GM12878 (cell line): ENCODE measurements around the gene STX4. TPM values are rescaled to one million over a fixed set of nuclear protein-coding genes. Genes with fewer than 3 reads are reported as not detected.
A peak's percentile ranks its signal among the peaks of the same experiment; 100 is the strongest.

Experiments
- ATAC-seq: fragments of 200-7000 bp; cut with Tn5 transposase; 3 replicates; pipeline ENCODE4 v1.9.1; 2020; ENCODE audit warnings: mild to moderate bottlenecking, moderate library complexity
- BruUV-seq: library from RNA; stranded (reverse); fragments of 400-500 nt; replicated peaks from 2 replicates; lab custom pipeline; 2021; lab: Mats Ljungman, UMichigan
- CTCF ChIA-PET: fragments of 300-600 bp; sonication (Branson Sonifier 250); formaldehyde crosslinking; extraction: SDS; loops from one replicate; lab custom pipeline; 2021; ENCODE audit warnings: inconsistent platforms; lab: Yijun Ruan, JAX
- POLR2A ChIA-PET: fragments of 350-600 bp; formaldehyde crosslinking; extraction: SDS; loops from one replicate; lab custom pipeline; 2021; ENCODE audit warnings: inconsistent platforms; lab: Charles Lee
- RAD21 ChIA-PET: fragments of 300-600 bp; sonication (Branson Sonifier 250); formaldehyde crosslinking; loops from one replicate; lab custom pipeline; 2023; ENCODE audit warnings: antibody characterized with exemption; ENCODE audit not compliant: unreplicated experiment; lab: Charles Lee
- SMC1A ChIA-PET: fragments of 300-600 bp; sonication (Branson Sonifier 250); formaldehyde crosslinking; loops from one replicate; lab custom pipeline; 2023; ENCODE audit not compliant: unreplicated experiment, uncharacterized antibody; lab: Charles Lee
- DNase-seq: peaks from one replicate; pipeline ENCODE4 v3.0.0-alpha.2; 2011; ENCODE audit warnings: low read depth, low spot score
- FAIRE-seq: peaks from 3 replicates; lab custom pipeline; 2011; peaks lifted over from hg19 to GRCh38; lab: Jason Lieb, UNC
- H2AFZ ChIP-seq: 2 replicates; pipeline ENCODE4 v1.6.0; 2011; ENCODE audit warnings: low read depth, low read length, control low read depth; ENCODE audit not compliant: control insufficient read depth
- H3K27ac ChIP-seq: 2 replicates; pipeline ENCODE4 v1.5.1; 2011; ENCODE audit warnings: control low read depth; ENCODE audit not compliant: control insufficient read depth, insufficient read depth
- H3K27me3 ChIP-seq, 2 experiments: replicated peaks in 1 of 2; 2 replicates each; pipeline versions ENCODE4 v1.6.0 to v1.6.1; 2011; ENCODE audit warnings: low read length in 1 of 2; ENCODE audit not compliant: control insufficient read depth in 2 of 2, insufficient read depth in 2 of 2
- H3K36me3 ChIP-seq, 2 experiments: 2 replicates each; pipeline ENCODE4 v1.5.1; 2011; ENCODE audit warnings: low read length in 1 of 2; ENCODE audit not compliant: control insufficient read depth in 2 of 2, insufficient read depth in 2 of 2
- H3K4me1 ChIP-seq: 2 replicates; pipeline ENCODE4 v1.6.1; 2011; ENCODE audit warnings: mild to moderate bottlenecking, low read length, moderate library complexity, mixed read lengths; ENCODE audit not compliant: control insufficient read depth, insufficient read depth
- H3K4me2 ChIP-seq: 2 replicates; pipeline ENCODE4 v1.6.0; 2011; ENCODE audit warnings: control low read depth; ENCODE audit not compliant: control insufficient read depth, insufficient read depth
- H3K4me3 ChIP-seq: fragments of 200-600 bp; sonication (generic); 2 replicates; pipeline ENCODE4 v1.5.1; 2016
- H3K79me2 ChIP-seq: 2 replicates; pipeline ENCODE4 v1.6.0; 2011; ENCODE audit warnings: low read length; ENCODE audit not compliant: control insufficient read depth, insufficient read depth
- H3K9ac ChIP-seq: 2 replicates; pipeline ENCODE4 v1.8.0; 2011; ENCODE audit warnings: low read length, control low read depth, mixed read lengths; ENCODE audit not compliant: control insufficient read depth, insufficient read depth
- H3K9me3 ChIP-seq: replicated peaks from 3 replicates; pipeline ENCODE4 v1.5.1; 2011; ENCODE audit warnings: mild to moderate bottlenecking, low read length; ENCODE audit not compliant: control insufficient read depth, insufficient read depth
- H4K20me1 ChIP-seq: 2 replicates; pipeline ENCODE4 v1.6.0; 2011; ENCODE audit not compliant: control insufficient read depth, insufficient read depth
- ESRRA ChIP-seq: IDR thresholded peaks from 2 replicates; pipeline ENCODE4 v1.6.1; 2012; ENCODE audit warnings: mild to moderate bottlenecking, low read length, improper control_type of control experiment
- RAD21 ChIP-seq: IDR thresholded peaks from 2 replicates; pipeline ENCODE4 v1.6.1; 2011; ENCODE audit warnings: mild to moderate bottlenecking, low read depth, low read length, moderate library complexity; ENCODE audit not compliant: insufficient read depth
- ZBTB33 ChIP-seq: fragments of 450-650 bp; IDR thresholded peaks from 2 replicates; pipeline ENCODE4 v1.6.1; 2017; ENCODE audit warnings: mild to moderate bottlenecking
- WGBS: methylation state at CpG from one replicate; pipeline ENCODE4 v1.1.6; 2016; ENCODE audit warnings: low lambda C conversion rate; ENCODE audit not compliant: insufficient replicate concordance, insufficient coverage; ENCODE audit errors: missing lambda C conversion rate; 5-methylcytosine and 5-hydroxymethylcytosine counted together
- in situ Hi-C: fragments of 300-500 bp; cut with MboI; formaldehyde crosslinking; loops from 9 replicates; pipeline ENCODE4 v1.14.3; 2018; ENCODE audit warnings: mixed read lengths
- intact Hi-C: fragments of 100-400 bp; cut with micrococcal nuclease; formaldehyde crosslinking; loops from one replicate; pipeline ENCODE4 v1.14.2; 2022; ENCODE audit not compliant: unreplicated experiment
- polyA plus RNA-seq, 11 experiments: library from polyadenylated mRNA; depleted of rRNA in 4 of 11; unstranded in 6 of 11; stranded (reverse) in 5 of 11; fragments of >200 nt; fragmentation: Nextera tagmentation in 4 of 11; fragmentation: Illumina TruSeq in 1 of 11; extraction: Ambion mirVana in 4 of 11; extraction: Trizol in 1 of 11; gene quantifications; 1 replicate in 1 of 11; 2 replicates in 10 of 11; pipeline versions ENCODE4 v1.2.1 to v1.2.3, GENCODE V29; 2011 to 2016; ENCODE audit warnings: inconsistent platforms in 2 of 11, missing spikeins in 2 of 11, low read depth in 1 of 11
- total RNA-seq, 4 experiments: library from RNA; depleted of rRNA in 3 of 4; stranded (reverse); fragments of >200 nt in 3 of 4; fragmentation: Illumina TruSeq in 1 of 4; extraction: Trizol in 1 of 4; gene quantifications; 2 replicates each; pipeline versions ENCODE4 v1.2.1 to v1.2.3, GENCODE V29; 2013 to 2021

Gene STX4
- total and polyA plus RNA-seq, 10 of the 15 experiments (the other 5 are each of a cell fraction or from before 2014, with no cell fraction given) = 3.3 to 37.6 (median 22.6) TPM

GRCh38 chr16:30985401-30986128, 47.8 kb upstream of the STX4 start:
- RAD21 ChIA-PET = interaction anchor here (0.6 to 2.9 kb wide), 9 partner anchors 10 to 883 kb away, joined by 3 to 25 read pairs (median 5); partner anchors contain the start of genes ZNF646, ZNF668 and ZNF843
- Histone ChIP-seq H3K27me3 (no peaks in the 10 kb centered on the region), H3K9me3 (no peaks in the 10 kb centered on the region), H3K4me3 (no peak overlapping the region), H3K36me3 (peaks cover 5 to 23% of the 10 kb centered on the region in 2 experiments), H3K27ac (no peak overlapping the region), H3K4me1 (no peaks in the 10 kb centered on the region), H2AFZ (no peak overlapping the region), H3K9ac (no peak overlapping the region)
- no TSS peak for BruUV-seq
- ATAC-seq = peak; percentile 19
- FAIRE-seq = no peak
- WGBS = 79% methylated on average over 18 of the region's 20 CpGs
- in situ Hi-C loops (loop anchor here (5.0 to 25.0 kb wide), 2 partner anchors 112 to 452 kb away; partner anchors contain the start of genes COX6A2 and ZNF843), intact Hi-C loops (loop anchor here (1.0 to 2.0 kb wide), 2 partner anchors 109 to 458 kb away; partner anchors contain the start of gene VKORC1)
- no peak for DNase-seq
- CTCF ChIA-PET = interaction anchor here (0.6 to 2.8 kb wide), 24 partner anchors 10 to 883 kb away, joined by 3 to 17 read pairs (median 6); partner anchors contain the start of genes STX4, VKORC1, ZNF646 and ZNF668
- TF ChIP-seq ESRRA = no peak
- TF ChIP-seq RAD21 = peak; percentile 11; the same call in 1 of the 2 replicates
- TF ChIP-seq ZBTB33 = 0 out of 2 replicates have a peak, but pooled peaks have one; percentile 5
- TF ChIP-seq, all 136 proteins: peak for 2
- ChIA-PET POLR2A (interaction anchor here (0.5 to 1.2 kb wide), 5 partner anchors 8 to 458 kb away, joined by 3 to 4 read pairs (median 3); no protein-coding TSS in a partner anchor), SMC1A (interaction anchor here (0.6 to 2.8 kb wide), 10 partner anchors 11 to 457 kb away, joined by 3 to 11 read pairs (median 4); partner anchors contain the start of genes VKORC1, ZNF646, ZNF668 and ZNF843)
- Histone ChIP-seq H3K79me2 (no peaks in the 10 kb centered on the region), H3K4me2 (no peak overlapping the region), H4K20me1 (no peaks in the 10 kb centered on the region)
